CD14-positive monocyte (primary cell): Measurements from ENCODE around the gene LSM4. TPM values are rescaled to one million over a fixed set of nuclear protein-coding genes. Genes with fewer than 3 reads are reported as not detected.

Experiments used
- DNase-seq, 3 donors: peaks; one replicate each; pipeline ENCODE4 v3.0.0-alpha.2; 2011 to 2022
- H2AFZ ChIP-seq: 2 replicates; pipeline ENCODE4 v1.6.0; 2012; ENCODE audit warnings: mild to moderate bottlenecking, low read depth, low read length, inconsistent platforms; ENCODE audit not compliant: insufficient read depth, poor library complexity, severe bottlenecking
- H3K27ac ChIP-seq, 2 donors: 1 replicate in 1 of 2; 2 replicates in 1 of 2; pipeline ENCODE4 v1.5.1; 2012 to 2013; ENCODE audit warnings: low read length in 2 of 2, control low read depth in 1 of 2, inconsistent platforms in 1 of 2, low read depth in 1 of 2, mild to moderate bottlenecking in 1 of 2
- H3K27me3 ChIP-seq, 2 donors: one replicate each; pipeline versions ENCODE4 v1.6.0 to v1.6.1; 2011 to 2013; ENCODE audit warnings: low read length in 2 of 2; ENCODE audit not compliant: control insufficient read depth in 2 of 2, insufficient read depth in 2 of 2
- H3K36me3 ChIP-seq, 2 donors: replicated peaks in 1 of 2; 1 replicate in 1 of 2; 2 replicates in 1 of 2; pipeline versions ENCODE4 v1.5.1 to v1.6.1; 2012 to 2013; ENCODE audit warnings: low read length in 2 of 2, control low read depth in 1 of 2, inconsistent platforms in 1 of 2, mild to moderate bottlenecking in 1 of 2; ENCODE audit not compliant: insufficient read depth in 2 of 2, control insufficient read depth in 1 of 2
- H3K4me1 ChIP-seq, 2 donors: 1 replicate in 1 of 2; 2 replicates in 1 of 2; pipeline versions ENCODE4 v1.5.1 to v1.6.1; 2012 to 2013; ENCODE audit warnings: low read length in 2 of 2, control low read depth in 1 of 2, inconsistent platforms in 1 of 2, mild to moderate bottlenecking in 1 of 2, moderate library complexity in 1 of 2; ENCODE audit not compliant: insufficient read depth in 2 of 2, control insufficient read depth in 1 of 2
- H3K4me2 ChIP-seq: replicated peaks from 2 replicates; pipeline ENCODE3; 2012; ENCODE audit warnings: low read length, moderate library complexity, mild to moderate bottlenecking; ENCODE audit not compliant: poor library complexity, severe bottlenecking; ENCODE audit errors: extremely low read depth
- H3K4me3 ChIP-seq, 3 experiments: fragments of 200-600 bp in 1 of 3; sonication (generic) in 1 of 3; replicated peaks in 1 of 3; 1 replicate in 2 of 3; 2 replicates in 1 of 3; pipeline ENCODE4 v1.5.1; 2011 to 2013; ENCODE audit warnings: low read length in 3 of 3, mild to moderate bottlenecking in 3 of 3, control low read depth in 2 of 3, low read depth in 2 of 3, inconsistent platforms in 1 of 3, moderate library complexity in 1 of 3
- H3K79me2 ChIP-seq: 2 replicates; pipeline ENCODE4 v1.6.0; 2012; ENCODE audit warnings: mild to moderate bottlenecking, control low read depth, inconsistent platforms, low read length, moderate library complexity; ENCODE audit not compliant: insufficient read depth
- H3K9ac ChIP-seq: 2 replicates; pipeline ENCODE4 v1.6.0; 2017; ENCODE audit warnings: low read length, mild to moderate bottlenecking; ENCODE audit not compliant: insufficient read depth, poor library complexity, severe bottlenecking
- H3K9me3 ChIP-seq, 2 donors: replicated peaks in 1 of 2; 1 replicate in 1 of 2; 2 replicates in 1 of 2; pipeline versions ENCODE4 v1.5.1 to v1.6.1; 2012 to 2013; ENCODE audit warnings: low read length in 2 of 2, control low read depth in 1 of 2; ENCODE audit not compliant: control insufficient read depth in 1 of 2, insufficient read depth in 1 of 2
- H4K20me1 ChIP-seq: 2 replicates; pipeline ENCODE4 v1.6.0; 2012; ENCODE audit warnings: mild to moderate bottlenecking, low read length, control low read depth, moderate library complexity; ENCODE audit not compliant: insufficient read depth
- H3K27ac Mint-ChIP-seq, 7 donors: one replicate each; pipeline ENCODE4 v1.8.0; 2020; ENCODE audit warnings: mild to moderate bottlenecking in 7 of 7, mixed read lengths in 7 of 7, moderate library complexity in 6 of 7, inconsistent platforms in 2 of 7
- H3K27me3 Mint-ChIP-seq, 3 donors: one replicate each; pipeline ENCODE4 v1.8.0; 2021 to 2022; ENCODE audit warnings: low read depth in 3 of 3, mild to moderate bottlenecking in 3 of 3, mixed read lengths in 3 of 3, moderate library complexity in 3 of 3, inconsistent platforms in 1 of 3
- H3K36me3 Mint-ChIP-seq, 2 donors: one replicate each; pipeline ENCODE4 v1.8.0; 2020; ENCODE audit warnings: mixed read lengths in 2 of 2, inconsistent platforms in 1 of 2, mild to moderate bottlenecking in 1 of 2
- H3K4me1 Mint-ChIP-seq: one replicate; pipeline ENCODE4 v1.8.0; 2020; ENCODE audit warnings: mild to moderate bottlenecking, mixed read lengths
- H3K4me3 Mint-ChIP-seq, 2 donors: one replicate each; pipeline ENCODE4 v1.8.0; 2020; ENCODE audit warnings: mild to moderate bottlenecking in 2 of 2, mixed read lengths in 2 of 2, moderate library complexity in 1 of 2
- H3K9me3 Mint-ChIP-seq, 7 donors: one replicate each; pipeline ENCODE4 v1.8.0; 2020 to 2022; ENCODE audit warnings: mixed read lengths in 7 of 7, mild to moderate bottlenecking in 6 of 7, moderate library complexity in 6 of 7, inconsistent platforms in 2 of 7
- WGBS: methylation state at CpG from one replicate; pipeline ENCODE4 v1.1.5; 2013; ENCODE audit warnings: missing lambda C conversion rate; ENCODE audit not compliant: insufficient coverage; 5-methylcytosine and 5-hydroxymethylcytosine counted together
- intact Hi-C, 2 donors: fragments of 100-400 bp; cut with micrococcal nuclease; formaldehyde crosslinking; loops; one replicate each; pipeline versions ENCODE4 v1.15.0 to v1.15.1; 2023
- polyA plus RNA-seq, 3 donors: library from polyadenylated mRNA; depleted of rRNA in 1 of 3; unstranded in 2 of 3; stranded (reverse) in 1 of 3; fragments of 300-500 nt in 2 of 3; fragments of >200 nt in 1 of 3; fragmentation: Illumina TruSeq in 2 of 3; gene quantifications; 1 replicate in 2 of 3; 2 replicates in 1 of 3; pipeline ENCODE4 v1.2.3, GENCODE V29; 2012 to 2021
- TF ChIP-seq, protein P1 (sequence below): fragments of 200-600 bp; IDR thresholded peaks from one replicate; pipeline ENCODE4 v1.8.0; 2022; ENCODE audit warnings: antibody characterized with exemption, mild to moderate bottlenecking

LSM4 gene
- polyA plus RNA-seq, 3 donors = 66.5 to 143 (median 97.0) TPM

DNA sequence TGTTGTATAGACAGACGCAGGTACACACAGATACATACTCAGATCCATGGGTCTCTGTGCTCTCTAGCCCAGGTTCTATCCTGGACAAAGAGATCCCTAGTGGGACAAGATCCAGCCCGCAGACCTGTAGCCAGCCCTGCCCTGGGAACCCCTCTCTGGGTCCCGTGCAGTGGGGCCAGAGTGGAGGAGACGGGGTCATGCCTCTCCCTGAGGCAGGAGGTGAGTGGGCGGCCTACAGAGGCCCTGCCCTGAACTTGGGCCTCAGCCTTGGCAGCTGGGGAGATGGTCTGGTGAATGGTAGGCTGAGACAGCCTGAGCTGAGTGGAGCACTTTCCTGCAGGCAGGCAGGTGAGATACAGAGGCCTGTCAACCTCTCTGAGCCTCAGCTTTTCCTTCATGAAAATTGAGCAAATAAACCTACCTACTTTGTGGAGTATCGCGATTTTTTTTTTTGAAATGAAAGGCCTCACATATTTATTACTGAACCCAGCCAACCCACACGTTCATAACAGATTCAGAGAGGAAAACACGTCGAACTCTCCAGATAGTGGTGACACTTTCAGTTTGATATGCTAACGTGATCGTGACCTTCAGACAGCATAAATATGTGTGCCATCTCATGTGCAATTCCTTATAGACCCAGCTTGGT, 38.0 kb downstream of the LSM4 start:
- Histone ChIP-seq H3K4me3 (no peak overlapping the region), H4K20me1 (peaks cover 12% of the 10 kb centered on the region), H3K27me3 (no peaks in the 10 kb centered on the region), H3K79me2 (peaks cover 22% of the 10 kb centered on the region), H2AFZ (no peak overlapping the region), H3K9ac (no peak overlapping the region), H3K27ac (no peak overlapping the region), H3K4me2 (no peak overlapping the region), H3K9me3 (no peaks in the 10 kb centered on the region), H3K36me3 (no peaks in the 10 kb centered on the region), H3K4me1 (peaks cover 19 to 22% of the 10 kb centered on the region in 2 donors)
- Mint-ChIP-seq H3K4me3 (no peak overlapping the region), H3K27me3 (peaks cover 0 to 3% (median 0%) of the 10 kb centered on the region in 3 donors), H3K4me1 (peaks cover 19% of the 10 kb centered on the region), H3K27ac (peak overlapping the region in 1 of 7 donors; percentile 72), H3K36me3 (peaks cover 2 to 7% of the 10 kb centered on the region in 2 donors), H3K9me3 (peaks cover 0 to 4% (median under 1%) of the 10 kb centered on the region in 7 donors)
- TF ChIP-seq, protein P1, sequence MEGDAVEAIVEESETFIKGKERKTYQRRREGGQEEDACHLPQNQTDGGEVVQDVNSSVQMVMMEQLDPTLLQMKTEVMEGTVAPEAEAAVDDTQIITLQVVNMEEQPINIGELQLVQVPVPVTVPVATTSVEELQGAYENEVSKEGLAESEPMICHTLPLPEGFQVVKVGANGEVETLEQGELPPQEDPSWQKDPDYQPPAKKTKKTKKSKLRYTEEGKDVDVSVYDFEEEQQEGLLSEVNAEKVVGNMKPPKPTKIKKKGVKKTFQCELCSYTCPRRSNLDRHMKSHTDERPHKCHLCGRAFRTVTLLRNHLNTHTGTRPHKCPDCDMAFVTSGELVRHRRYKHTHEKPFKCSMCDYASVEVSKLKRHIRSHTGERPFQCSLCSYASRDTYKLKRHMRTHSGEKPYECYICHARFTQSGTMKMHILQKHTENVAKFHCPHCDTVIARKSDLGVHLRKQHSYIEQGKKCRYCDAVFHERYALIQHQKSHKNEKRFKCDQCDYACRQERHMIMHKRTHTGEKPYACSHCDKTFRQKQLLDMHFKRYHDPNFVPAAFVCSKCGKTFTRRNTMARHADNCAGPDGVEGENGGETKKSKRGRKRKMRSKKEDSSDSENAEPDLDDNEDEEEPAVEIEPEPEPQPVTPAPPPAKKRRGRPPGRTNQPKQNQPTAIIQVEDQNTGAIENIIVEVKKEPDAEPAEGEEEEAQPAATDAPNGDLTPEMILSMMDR = no peak
- WGBS = 71% methylated on average over 9 of the region's 12 CpGs
- intact Hi-C loops = no loop called here
- no peak for DNase-seq

DNA sequence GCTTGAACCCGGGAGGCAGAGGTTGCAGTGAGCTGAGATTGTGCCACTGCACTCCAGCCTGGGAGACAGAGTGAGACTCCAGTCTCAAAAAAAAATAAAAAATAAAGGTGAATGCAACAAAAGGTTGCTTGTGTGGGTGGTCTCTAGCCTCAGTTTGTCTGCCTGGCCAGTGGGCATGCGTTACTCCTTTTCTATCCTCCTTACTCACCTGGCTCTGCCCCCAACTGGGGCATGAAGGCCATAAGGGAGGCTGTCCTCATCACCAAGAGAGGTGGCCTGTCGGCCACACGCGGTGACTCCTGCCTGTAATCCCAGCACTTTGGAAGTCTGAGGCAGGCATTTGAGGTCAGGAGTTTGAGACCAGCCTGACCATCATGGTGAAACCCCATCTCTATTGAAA, 39.5 kb downstream of the LSM4 start:
- Histone ChIP-seq H3K27me3 (no peaks in the 10 kb centered on the region), H2AFZ (no peak overlapping the region), H3K4me3 (peak overlapping the region in 1 of 3 experiments; percentile 74), H3K27ac (no peak overlapping the region), H4K20me1 (peaks cover 27% of the 10 kb centered on the region), H3K4me2 (peak overlapping the region; percentile 82), H3K36me3 (peaks cover 6 to 10% of the 10 kb centered on the region in 2 donors), H3K9me3 (no peaks in the 10 kb centered on the region), H3K4me1 (peaks cover 25 to 29% of the 10 kb centered on the region in 2 donors), H3K79me2 (peaks cover 37% of the 10 kb centered on the region), H3K9ac (no peak overlapping the region)
- H3K27ac Mint-ChIP-seq = peak overlapping the region in 4 of 7 donors; percentile 40 to 98 (median 78)
- DNase-seq = no peak
- TF ChIP-seq, protein P1 = no peak
- no peak overlapping the region for H3K4me3 Mint-ChIP-seq
- peaks cover 0 to 4% (median 3%) of the 10 kb centered on the region in 3 donors for H3K27me3 Mint-ChIP-seq
- peaks cover 0 to 8% (median 5%) of the 10 kb centered on the region in 7 donors for H3K9me3 Mint-ChIP-seq
- H3K4me1 Mint-ChIP-seq = peaks cover 22% of the 10 kb centered on the region
- WGBS = 98% methylated on average over 4 of the region's 5 CpGs
- H3K36me3 Mint-ChIP-seq = peaks cover 14 to 21% of the 10 kb centered on the region in 2 donors
- intact Hi-C loops = loop anchor here in 1 of 2 donors (2.0 kb wide), 1 partner anchor 21 kb away; no protein-coding TSS in a partner anchor
